22Rv1 (cell line): ENCODE results near the gene TOPBP1.

Experiments used
- ZFX ChIP-seq: fragments of 450-650 bp; IDR thresholded peaks from 2 replicates; pipeline ENCODE4 v1.6.1; 2017; ENCODE audit warnings: antibody characterized with exemption, borderline replicate concordance
- TF ChIP-seq, protein P1 (sequence below): fragments of 450-650 bp; IDR thresholded peaks from 2 replicates; pipeline ENCODE4 v1.5.1; 2017; ENCODE audit warnings: mild to moderate bottlenecking

DNA sequence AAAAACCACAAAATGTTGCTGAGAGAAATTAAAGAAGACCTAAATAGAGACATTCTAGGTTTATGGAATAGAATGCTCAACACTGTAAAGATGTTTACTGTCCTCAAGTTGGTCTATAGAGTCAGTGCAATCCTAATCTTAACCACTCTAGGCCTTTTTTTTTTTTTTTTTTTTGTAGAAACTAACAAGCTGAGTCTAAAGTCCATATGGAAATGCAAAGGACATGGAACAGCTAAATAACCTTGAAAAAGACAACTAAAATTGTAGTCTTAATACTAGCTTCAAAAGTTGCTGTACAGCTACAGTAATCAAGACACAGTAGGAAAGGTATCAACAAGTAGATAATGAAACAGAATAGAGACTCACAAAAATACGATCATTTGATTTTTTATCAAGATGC lies 55.4 kb downstream of the TOPBP1 start:
- TF ChIP-seq, protein P1, sequence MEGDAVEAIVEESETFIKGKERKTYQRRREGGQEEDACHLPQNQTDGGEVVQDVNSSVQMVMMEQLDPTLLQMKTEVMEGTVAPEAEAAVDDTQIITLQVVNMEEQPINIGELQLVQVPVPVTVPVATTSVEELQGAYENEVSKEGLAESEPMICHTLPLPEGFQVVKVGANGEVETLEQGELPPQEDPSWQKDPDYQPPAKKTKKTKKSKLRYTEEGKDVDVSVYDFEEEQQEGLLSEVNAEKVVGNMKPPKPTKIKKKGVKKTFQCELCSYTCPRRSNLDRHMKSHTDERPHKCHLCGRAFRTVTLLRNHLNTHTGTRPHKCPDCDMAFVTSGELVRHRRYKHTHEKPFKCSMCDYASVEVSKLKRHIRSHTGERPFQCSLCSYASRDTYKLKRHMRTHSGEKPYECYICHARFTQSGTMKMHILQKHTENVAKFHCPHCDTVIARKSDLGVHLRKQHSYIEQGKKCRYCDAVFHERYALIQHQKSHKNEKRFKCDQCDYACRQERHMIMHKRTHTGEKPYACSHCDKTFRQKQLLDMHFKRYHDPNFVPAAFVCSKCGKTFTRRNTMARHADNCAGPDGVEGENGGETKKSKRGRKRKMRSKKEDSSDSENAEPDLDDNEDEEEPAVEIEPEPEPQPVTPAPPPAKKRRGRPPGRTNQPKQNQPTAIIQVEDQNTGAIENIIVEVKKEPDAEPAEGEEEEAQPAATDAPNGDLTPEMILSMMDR: no peak
- TF ChIP-seq ZFX: no peak
